MM.1S (cell line): ENCODE results near the gene SNX9.

Experiments
- DNase-seq: peaks from one replicate; pipeline ENCODE4 v3.0.0-alpha.2; 2015
- H2AFZ ChIP-seq: fragments of 300-600 bp; sonication (generic); 2 replicates; pipeline ENCODE4 v1.6.0; 2016; ENCODE audit warnings: antibody characterized with exemption, low read length
- H3F3A ChIP-seq: fragments of 300-600 bp; sonication (generic); 2 replicates; pipeline ENCODE4 v1.6.1; 2016; ENCODE audit warnings: mild to moderate bottlenecking, antibody characterized with exemption, low read length, moderate library complexity, mixed read lengths; ENCODE audit not compliant: insufficient read depth
- H3K27ac ChIP-seq: fragments of 300-600 bp; sonication (generic); 2 replicates; pipeline ENCODE4 v1.5.1; 2016; ENCODE audit warnings: mild to moderate bottlenecking, low read length
- H3K27me3 ChIP-seq: fragments of 300-600 bp; sonication (generic); replicated peaks from 2 replicates; pipeline ENCODE4 v1.6.0; 2016; ENCODE audit warnings: low read length; ENCODE audit not compliant: insufficient read depth
- H3K36me3 ChIP-seq: fragments of 300-600 bp; sonication (generic); replicated peaks from 2 replicates; pipeline ENCODE4 v1.6.1; 2016; ENCODE audit warnings: mild to moderate bottlenecking, low read length, mixed read lengths; ENCODE audit not compliant: insufficient read depth
- H3K4me1 ChIP-seq: fragments of 300-600 bp; sonication (generic); 2 replicates; pipeline ENCODE4 v1.6.1; 2016; ENCODE audit warnings: low read length, mixed read lengths
- H3K4me2 ChIP-seq: fragments of 300-600 bp; sonication (generic); 2 replicates; pipeline ENCODE4 v1.6.0; 2016; ENCODE audit warnings: low read depth, low read length
- H3K4me3 ChIP-seq: fragments of 300-600 bp; sonication (generic); 2 replicates; pipeline ENCODE4 v1.5.1; 2016; ENCODE audit warnings: low read length, mixed read lengths
- H3K79me2 ChIP-seq: fragments of 300-600 bp; sonication (generic); 2 replicates; pipeline ENCODE4 v1.6.1; 2016; ENCODE audit warnings: mixed run types, low read length, mixed read lengths
- H3K9ac ChIP-seq: fragments of 300-600 bp; sonication (generic); 2 replicates; pipeline ENCODE4 v1.6.1; 2016; ENCODE audit warnings: low read length, mixed read lengths
- H3K9me2 ChIP-seq: fragments of 300-600 bp; sonication (generic); replicated peaks from 2 replicates; pipeline ENCODE4 v1.6.1; 2016; ENCODE audit warnings: mild to moderate bottlenecking, low read length, mixed read lengths; ENCODE audit not compliant: insufficient read depth
- H3K9me3 ChIP-seq: fragments of 300-600 bp; sonication (generic); replicated peaks from 2 replicates; pipeline ENCODE4 v1.6.1; 2016; ENCODE audit warnings: mild to moderate bottlenecking, low read length, mixed read lengths; ENCODE audit not compliant: insufficient read depth
- H4K20me1 ChIP-seq: fragments of 300-600 bp; sonication (generic); 2 replicates; pipeline ENCODE4 v1.6.1; 2016; ENCODE audit warnings: mild to moderate bottlenecking, low read length, moderate library complexity, mixed read lengths; ENCODE audit not compliant: insufficient read depth
- EZH2 ChIP-seq: fragments of 300-600 bp; sonication (generic); optimal IDR thresholded peaks from 2 replicates; pipeline ENCODE3; 2017; ENCODE audit warnings: low read depth, mild to moderate bottlenecking, antibody characterized with exemption, low read length, mixed read lengths
- EZH2phosphoT487 ChIP-seq: fragments of 300-600 bp; sonication (generic); IDR thresholded peaks from 2 replicates; pipeline ENCODE4 v1.6.1; 2018; ENCODE audit warnings: antibody characterized with exemption, low read length
- TF ChIP-seq, protein P1 (sequence below): fragments of 300-600 bp; sonication (generic); IDR thresholded peaks from 2 replicates; pipeline ENCODE4 v1.5.1; 2016; ENCODE audit warnings: antibody characterized with exemption, low read length, mixed read lengths

Gene SNX9

DNA sequence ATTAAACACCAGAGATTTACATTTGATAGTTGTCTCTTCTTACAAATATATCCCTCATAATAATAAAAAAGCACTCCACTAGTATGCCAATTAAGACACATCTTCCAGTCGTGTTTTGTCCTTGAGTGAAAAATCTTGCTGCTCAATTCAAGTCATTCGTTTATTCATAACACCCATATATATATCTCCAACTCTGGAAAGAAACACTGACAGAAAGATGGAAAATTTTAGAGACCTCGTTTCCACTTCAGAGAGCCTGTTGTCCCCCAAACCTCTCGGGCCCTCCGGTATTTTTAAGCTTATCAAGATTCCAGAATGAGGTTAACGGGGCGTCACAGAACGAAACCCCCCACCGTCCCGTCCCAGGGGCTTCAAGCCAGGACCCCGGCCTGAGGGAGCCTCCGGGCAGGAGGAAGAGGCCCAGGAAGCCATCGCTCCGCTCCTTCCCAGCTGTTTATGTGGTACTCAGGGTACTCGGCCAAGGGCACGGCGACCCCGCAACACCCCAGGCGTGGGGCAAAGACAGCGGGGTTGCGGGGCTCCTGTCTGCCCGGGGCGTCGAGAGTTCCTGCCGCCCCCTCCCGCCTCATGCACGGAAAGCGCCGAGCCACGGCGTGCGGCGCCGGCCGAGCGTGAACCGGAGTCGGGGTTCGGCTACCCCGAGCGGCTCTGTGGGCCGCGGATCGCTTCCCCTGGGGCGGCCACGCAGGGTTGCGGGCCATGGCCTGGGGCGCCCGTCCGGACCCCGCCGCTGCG is 623 bp upstream of the SNX9 start:
- H3K36me3 ChIP-seq = no peaks in the 10 kb centered on the region
- no peaks in the 10 kb centered on the region for H3K9me2 ChIP-seq
- TF ChIP-seq, protein P1, sequence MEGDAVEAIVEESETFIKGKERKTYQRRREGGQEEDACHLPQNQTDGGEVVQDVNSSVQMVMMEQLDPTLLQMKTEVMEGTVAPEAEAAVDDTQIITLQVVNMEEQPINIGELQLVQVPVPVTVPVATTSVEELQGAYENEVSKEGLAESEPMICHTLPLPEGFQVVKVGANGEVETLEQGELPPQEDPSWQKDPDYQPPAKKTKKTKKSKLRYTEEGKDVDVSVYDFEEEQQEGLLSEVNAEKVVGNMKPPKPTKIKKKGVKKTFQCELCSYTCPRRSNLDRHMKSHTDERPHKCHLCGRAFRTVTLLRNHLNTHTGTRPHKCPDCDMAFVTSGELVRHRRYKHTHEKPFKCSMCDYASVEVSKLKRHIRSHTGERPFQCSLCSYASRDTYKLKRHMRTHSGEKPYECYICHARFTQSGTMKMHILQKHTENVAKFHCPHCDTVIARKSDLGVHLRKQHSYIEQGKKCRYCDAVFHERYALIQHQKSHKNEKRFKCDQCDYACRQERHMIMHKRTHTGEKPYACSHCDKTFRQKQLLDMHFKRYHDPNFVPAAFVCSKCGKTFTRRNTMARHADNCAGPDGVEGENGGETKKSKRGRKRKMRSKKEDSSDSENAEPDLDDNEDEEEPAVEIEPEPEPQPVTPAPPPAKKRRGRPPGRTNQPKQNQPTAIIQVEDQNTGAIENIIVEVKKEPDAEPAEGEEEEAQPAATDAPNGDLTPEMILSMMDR = no peak
- TF ChIP-seq EZH2 (no peak), EZH2phosphoT487 (no peak)
- DNase-seq = no peak
- H3K4me3 ChIP-seq = no peak overlapping the region
- no peaks in the 10 kb centered on the region for H3K4me1 ChIP-seq
- H3K4me2 ChIP-seq = no peak overlapping the region
- no peak overlapping the region for H3K9ac ChIP-seq
- H3F3A ChIP-seq = no peaks in the 10 kb centered on the region
- no peaks in the 10 kb centered on the region for H4K20me1 ChIP-seq
- peaks cover 56% of the 10 kb centered on the region for H3K27me3 ChIP-seq
- H3K79me2 ChIP-seq = no peaks in the 10 kb centered on the region
- H3K9me3 ChIP-seq = no peaks in the 10 kb centered on the region
- no peak overlapping the region for H3K27ac ChIP-seq
- no peak overlapping the region for H2AFZ ChIP-seq

DNA sequence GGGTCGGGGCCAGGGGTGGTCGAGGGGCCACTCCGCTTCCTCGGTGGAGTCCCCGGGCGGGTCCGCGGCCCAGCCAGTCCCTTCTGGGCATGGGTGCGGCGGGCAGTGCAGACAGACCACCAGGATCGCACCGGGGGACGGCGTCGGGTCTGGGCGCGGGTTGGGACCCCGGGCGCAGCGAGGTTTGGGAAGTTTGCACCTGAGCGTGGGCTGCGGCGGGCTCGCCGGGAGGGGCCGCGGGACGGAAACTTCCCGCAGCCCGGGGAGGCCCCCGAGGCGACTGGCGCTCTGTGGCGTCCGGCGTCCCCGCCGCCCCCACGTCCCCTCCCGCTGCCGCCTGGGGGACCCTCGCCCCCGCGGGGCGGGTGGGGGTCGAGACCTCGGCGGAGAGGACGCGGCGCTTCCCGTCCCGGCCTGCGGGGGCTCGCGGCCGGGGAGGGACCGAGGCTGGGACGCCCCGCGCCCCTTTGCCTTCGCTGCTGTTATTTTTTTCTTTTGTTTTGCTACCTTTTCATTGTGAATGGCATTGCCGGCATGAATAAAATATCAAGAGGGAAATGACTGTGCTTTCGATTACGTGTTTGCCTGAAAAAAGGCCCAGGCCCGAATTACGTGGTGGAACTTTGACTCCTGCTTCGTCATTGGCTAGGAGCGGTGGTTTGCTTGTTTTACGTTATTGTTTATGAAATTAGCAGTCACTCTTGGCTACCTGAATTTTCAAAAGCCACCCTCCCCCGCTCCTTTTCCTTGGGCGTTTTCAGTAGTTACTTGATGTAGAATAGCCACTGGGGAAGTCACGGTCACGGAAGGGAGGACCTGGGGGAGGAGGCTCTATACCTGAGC is 703 bp downstream of the SNX9 start:
- TF ChIP-seq EZH2 = no peak
- TF ChIP-seq, protein P1 = no peak
- no peak for TF ChIP-seq EZH2phosphoT487
- H4K20me1 ChIP-seq = no peaks in the 10 kb centered on the region
- H3K9me3 ChIP-seq = no peaks in the 10 kb centered on the region
- no peak overlapping the region for H3K9ac ChIP-seq
- peak overlapping the region; percentile 24; the same call in 1 of the 2 replicates for H3K4me2 ChIP-seq
- H3F3A ChIP-seq = no peaks in the 10 kb centered on the region
- H3K79me2 ChIP-seq = no peaks in the 10 kb centered on the region
- no peak overlapping the region for H2AFZ ChIP-seq
- no peak for DNase-seq
- H3K27ac ChIP-seq = no peak overlapping the region
- no peak overlapping the region; the same call in 1 of the 2 replicates for H3K4me3 ChIP-seq
- no peaks in the 10 kb centered on the region for H3K36me3 ChIP-seq
- H3K4me1 ChIP-seq = no peaks in the 10 kb centered on the region
- peaks cover 50% of the 10 kb centered on the region for H3K27me3 ChIP-seq
- H3K9me2 ChIP-seq = no peaks in the 10 kb centered on the region

DNA sequence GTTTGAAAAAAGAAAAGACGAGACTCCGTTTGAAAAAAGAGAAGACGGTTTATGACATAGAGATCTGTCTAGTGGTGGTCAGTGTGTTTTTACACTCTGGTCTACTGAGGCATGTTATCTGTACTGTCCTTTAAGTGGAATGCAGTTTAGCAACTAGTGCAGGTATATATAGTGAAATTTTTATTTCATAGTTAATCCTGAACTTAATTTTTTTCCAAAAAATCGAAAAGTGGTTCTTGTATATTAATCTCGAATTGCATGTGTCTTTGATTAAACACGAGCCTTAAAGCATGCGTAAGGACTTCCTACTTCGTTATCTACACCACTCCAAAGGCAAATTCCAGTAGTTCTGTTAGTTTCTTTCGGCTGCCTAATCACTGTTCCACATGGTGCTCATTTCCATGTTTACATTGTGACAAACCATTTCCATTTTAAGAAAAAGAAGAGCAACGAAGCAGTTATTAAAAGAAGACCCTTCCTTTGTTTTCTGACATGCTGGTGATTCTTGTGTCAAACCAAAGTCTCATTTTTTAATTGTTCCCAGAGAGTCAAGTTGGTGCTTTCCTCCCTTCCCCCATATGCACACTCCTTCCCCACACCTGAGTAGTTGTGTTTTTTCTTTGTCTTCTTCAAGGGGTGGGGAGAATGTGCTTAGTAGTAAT is 2.3 kb downstream of the SNX9 start:
- no peak overlapping the region for H3K4me3 ChIP-seq
- no peak overlapping the region for H3K9ac ChIP-seq
- no peaks in the 10 kb centered on the region for H3K79me2 ChIP-seq
- H3K27ac ChIP-seq = no peak overlapping the region
- TF ChIP-seq EZH2 (no peak), EZH2phosphoT487 (no peak)
- TF ChIP-seq, protein P1 = no peak
- peaks cover 38% of the 10 kb centered on the region for H3K27me3 ChIP-seq
- DNase-seq = no peak
- H2AFZ ChIP-seq = no peak overlapping the region
- no peaks in the 10 kb centered on the region for H3K9me2 ChIP-seq
- H3K9me3 ChIP-seq = no peaks in the 10 kb centered on the region
- H3F3A ChIP-seq = no peaks in the 10 kb centered on the region
- H4K20me1 ChIP-seq = no peaks in the 10 kb centered on the region
- H3K4me1 ChIP-seq = no peaks in the 10 kb centered on the region
- no peaks in the 10 kb centered on the region for H3K36me3 ChIP-seq
- no peak overlapping the region for H3K4me2 ChIP-seq
